KMS-11 (cell line): Measurements from ENCODE around the gene PKIB.

Source experiments
- H2AFZ ChIP-seq: fragments of 200-600 bp; sonication (generic); 2 replicates; pipeline ENCODE4 v1.6.1; 2016; ENCODE audit warnings: antibody characterized with exemption, mixed run types, low read depth
- H3K27ac ChIP-seq: fragments of 200-600 bp; sonication (generic); 2 replicates; pipeline ENCODE4 v1.6.1; 2016; ENCODE audit warnings: mild to moderate bottlenecking, mixed run types
- H3K27me3 ChIP-seq: fragments of 200-600 bp; sonication (generic); 2 replicates; pipeline ENCODE4 v1.6.1; 2017; ENCODE audit warnings: mild to moderate bottlenecking, low read depth, mixed run types, moderate library complexity; ENCODE audit not compliant: insufficient read depth
- H3K36me3 ChIP-seq: fragments of 200-600 bp; sonication (generic); 2 replicates; pipeline ENCODE4 v1.6.1; 2017; ENCODE audit warnings: mild to moderate bottlenecking, mixed run types; ENCODE audit not compliant: insufficient read depth
- H3K4me1 ChIP-seq: fragments of 200-600 bp; sonication (generic); 2 replicates; pipeline ENCODE4 v1.6.1; 2016; ENCODE audit warnings: mild to moderate bottlenecking, low read depth, mixed run types; ENCODE audit not compliant: poor library complexity, severe bottlenecking
- H3K4me2 ChIP-seq: fragments of 200-600 bp; sonication (generic); 2 replicates; pipeline ENCODE4 v1.7.0; 2016; ENCODE audit warnings: mild to moderate bottlenecking, mixed run types
- H3K4me3 ChIP-seq: fragments of 200-600 bp; sonication (generic); IDR thresholded peaks from 2 replicates; pipeline ENCODE4 v1.6.1; 2017; ENCODE audit warnings: low read depth, low read length, mixed read lengths; ENCODE audit not compliant: insufficient read depth
- H3K79me2 ChIP-seq: fragments of 200-600 bp; sonication (generic); 2 replicates; pipeline ENCODE4 v1.6.1; 2016; ENCODE audit warnings: low read depth, mixed run types; ENCODE audit not compliant: insufficient read depth
- H3K9ac ChIP-seq: fragments of 200-600 bp; sonication (generic); 2 replicates; pipeline ENCODE4 v1.6.1; 2016; ENCODE audit warnings: mild to moderate bottlenecking, mixed run types
- H4K20me1 ChIP-seq: fragments of 200-600 bp; sonication (generic); 2 replicates; pipeline ENCODE4 v1.6.1; 2016; ENCODE audit warnings: mild to moderate bottlenecking, mixed run types; ENCODE audit not compliant: insufficient read depth
- CTCF ChIP-seq: fragments of 200-600 bp; sonication (generic); conservative IDR thresholded peaks from 2 replicates; pipeline ENCODE4 v1.6.1; 2017; ENCODE audit warnings: low read depth, mild to moderate bottlenecking, antibody characterized with exemption, low read length, moderate library complexity, mixed read lengths

The PKIB gene

GRCh38 chr6:122734529-122735395 is 124.6 kb downstream of the PKIB start:
- H3K27ac ChIP-seq, result no peak overlapping the region
- H3K9ac ChIP-seq, result no peak overlapping the region
- no peak for TF ChIP-seq CTCF
- no peaks in the 10 kb centered on the region for H4K20me1 ChIP-seq
- no peak overlapping the region for H2AFZ ChIP-seq
- no peaks in the 10 kb centered on the region for H3K36me3 ChIP-seq
- H3K79me2 ChIP-seq, result no peaks in the 10 kb centered on the region
- H3K4me2 ChIP-seq, result no peak overlapping the region
- H3K4me1 ChIP-seq, result no peaks in the 10 kb centered on the region
- H3K27me3 ChIP-seq, result no peaks in the 10 kb centered on the region
- no peak overlapping the region for H3K4me3 ChIP-seq

DNA sequence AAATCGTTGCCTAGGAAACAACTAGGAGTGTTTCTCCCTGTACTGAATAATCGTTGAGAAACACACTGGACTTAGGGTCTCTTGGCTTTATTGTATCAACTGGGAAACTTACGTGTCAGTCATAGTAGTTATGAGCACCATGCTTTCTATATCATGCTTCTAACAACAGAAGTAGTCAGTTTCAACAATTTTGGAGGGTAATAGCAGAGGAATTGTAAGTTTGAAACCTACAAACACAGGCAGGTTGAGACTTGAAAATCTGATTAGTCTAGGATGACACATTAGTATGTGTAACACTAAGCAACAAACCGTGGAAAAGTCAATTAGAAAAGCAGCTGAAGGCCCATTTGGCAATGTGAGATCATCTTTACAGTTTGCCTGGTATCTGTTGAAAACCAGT is 125.4 kb downstream of the PKIB start:
- Histone ChIP-seq H2AFZ (no peak overlapping the region), H4K20me1 (no peaks in the 10 kb centered on the region), H3K4me1 (no peaks in the 10 kb centered on the region), H3K27me3 (no peaks in the 10 kb centered on the region), H3K9ac (no peak overlapping the region), H3K79me2 (no peaks in the 10 kb centered on the region), H3K4me2 (no peak overlapping the region), H3K4me3 (no peak overlapping the region), H3K36me3 (no peaks in the 10 kb centered on the region), H3K27ac (no peak overlapping the region)
- TF ChIP-seq CTCF, result no peak

- Histone ChIP-seq H3K4me3 (no peak overlapping the region), H3K79me2 (no peaks in the 10 kb centered on the region), H4K20me1 (no peaks in the 10 kb centered on the region), H3K4me2 (no peak overlapping the region), H3K27ac (no peak overlapping the region), H3K4me1 (no peaks in the 10 kb centered on the region), H3K36me3 (no peaks in the 10 kb centered on the region), H3K27me3 (no peaks in the 10 kb centered on the region), H2AFZ (no peak overlapping the region), H3K9ac (no peak overlapping the region)
- TF ChIP-seq CTCF, result no peak
These were observed 126.0 kb downstream of the PKIB start for GRCh38 chr6:122736163-122736562.

GRCh38 chr6:122736616-122737015 is 126.4 kb downstream of the PKIB start:
- Histone ChIP-seq H3K27me3 (no peaks in the 10 kb centered on the region), H3K79me2 (no peaks in the 10 kb centered on the region), H3K4me2 (no peak overlapping the region), H3K36me3 (no peaks in the 10 kb centered on the region), H3K4me3 (no peak overlapping the region), H4K20me1 (no peaks in the 10 kb centered on the region), H2AFZ (no peak overlapping the region), H3K4me1 (no peaks in the 10 kb centered on the region), H3K9ac (no peak overlapping the region), H3K27ac (no peak overlapping the region)
- no peak for TF ChIP-seq CTCF
